Esophagus muscularis mucosa (tissue), 4 donors: Measurements from ENCODE around the gene RPL37A. TPM values are rescaled to one million over a fixed set of nuclear protein-coding genes. Genes with fewer than 3 reads are reported as not detected.

Source experiments
- DNase-seq: peaks from one replicate; pipeline ENCODE4 v3.0.0-alpha.2; 2017; ENCODE audit errors: extremely low spot score
- H3K27ac ChIP-seq, 4 donors: fragments of 200-600 bp; sonication (generic); replicated peaks in 1 of 4; 1 replicate in 3 of 4; 2 replicates in 1 of 4; pipeline ENCODE4 v1.5.1; 2016 to 2019; ENCODE audit warnings: mild to moderate bottlenecking in 1 of 4
- H3K27me3 ChIP-seq, 4 donors: fragments of 200-600 bp; sonication (generic); one replicate each; pipeline versions ENCODE4 v1.5.1 to v1.6.0; 2016 to 2019
- H3K36me3 ChIP-seq, 4 donors: fragments of 200-600 bp; sonication (generic); one replicate each; pipeline ENCODE4 v1.5.1; 2016 to 2019
- H3K4me1 ChIP-seq, 4 donors: fragments of 200-600 bp; sonication (generic); one replicate each; pipeline ENCODE4 v1.5.1; 2016 to 2019
- H3K4me3 ChIP-seq, 4 donors: fragments of 200-600 bp; sonication (generic); 1 replicate in 2 of 4; 2 replicates in 2 of 4; pipeline ENCODE4 v1.5.1; 2016 to 2019; ENCODE audit warnings: mild to moderate bottlenecking in 4 of 4, moderate library complexity in 1 of 4
- H3K9me3 ChIP-seq, 4 donors: fragments of 200-600 bp; sonication (generic); 1 replicate in 3 of 4; 2 replicates in 1 of 4; pipeline ENCODE4 v1.5.1; 2016 to 2019
- EP300 ChIP-seq: sonication (generic); formaldehyde crosslinking; IDR thresholded peaks from one replicate; pipeline ENCODE4 v1.6.1; 2017; ENCODE audit warnings: antibody characterized with exemption
- POLR2A ChIP-seq: fragments of 450-650 bp; IDR thresholded peaks from one replicate; pipeline ENCODE4 v1.6.1; 2017; ENCODE audit warnings: antibody characterized with exemption, moderate library complexity, mild to moderate bottlenecking, low read depth
- POLR2AphosphoS5 ChIP-seq, 2 donors: sonication (generic); formaldehyde crosslinking; IDR thresholded peaks; one replicate each; pipeline ENCODE4 v1.6.1; 2017; ENCODE audit warnings: antibody characterized with exemption in 2 of 2
- WGBS: methylation state at CpG from one replicate; pipeline ENCODE4 v1.1.5; 2018; 5-methylcytosine and 5-hydroxymethylcytosine counted together
- intact Hi-C: fragments of 100-400 bp; cut with DNase I; formaldehyde crosslinking; loops from one replicate; pipeline ENCODE4 v1.15.1; 2023
- total RNA-seq, 4 donors: library from RNA; depleted of rRNA; stranded (reverse); fragments of >200 nt; gene quantifications; one replicate each; pipeline versions ENCODE4 v1.1.0 to v1.2.1, GENCODE V29; 2016
- TF ChIP-seq, protein P1 (sequence below), 3 experiments: fragments of 200-600 bp in 2 of 3; fragments of 450-650 bp in 1 of 3; sonication (generic) in 2 of 3; IDR thresholded peaks; one replicate each; pipeline ENCODE4 v1.5.1; 2017 to 2019; ENCODE audit warnings: antibody characterized with exemption in 3 of 3, mild to moderate bottlenecking in 2 of 3, moderate library complexity in 1 of 3

Gene RPL37A
- total RNA-seq, 4 donors from 2014 or later, result 1,371 to 1,915 (median 1,581) TPM

DNA sequence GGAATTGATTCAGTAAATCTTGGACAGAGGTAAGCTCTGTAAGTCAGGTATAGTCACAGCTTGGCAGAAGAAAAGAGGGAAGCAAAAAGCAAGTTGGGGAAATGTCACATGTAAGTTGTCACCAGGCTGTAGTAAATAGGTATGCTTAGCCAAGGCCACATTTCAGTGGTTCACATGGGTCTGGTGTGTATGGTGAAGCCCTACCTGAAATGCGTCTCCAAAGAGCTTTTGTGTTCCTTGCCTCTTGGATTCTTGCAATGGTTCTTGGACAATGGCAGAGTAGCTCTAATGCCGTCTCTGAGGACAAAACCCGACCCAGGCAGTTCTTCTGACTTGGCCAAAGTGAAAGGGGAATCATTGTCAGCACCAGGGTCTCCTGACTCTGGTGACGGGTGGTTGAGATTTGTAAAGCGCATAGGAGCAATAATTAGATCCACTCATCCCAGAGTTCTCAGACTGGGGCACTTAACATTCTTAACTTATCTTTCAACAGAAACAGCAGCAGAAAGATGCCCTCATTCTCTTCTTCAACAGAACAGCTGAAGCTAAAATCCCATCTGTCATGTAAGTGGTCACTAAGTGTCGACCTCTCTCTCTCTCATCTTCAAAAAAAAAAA, 34.4 kb upstream of the RPL37A start:
- intact Hi-C loops, result no loop called here
- Histone ChIP-seq H3K36me3 (peaks cover 6 to 42% (median 15%) of the 10 kb centered on the region in 4 donors), H3K4me1 (no peaks in the 10 kb centered on the region), H3K4me3 (no peak overlapping the region), H3K27ac (no peak overlapping the region), H3K27me3 (no peaks in the 10 kb centered on the region), H3K9me3 (no peaks in the 10 kb centered on the region)
- no peak for DNase-seq
- WGBS, result 97% methylated on average over 6 of the region's 6 CpGs
- no peak for TF ChIP-seq POLR2A
- TF ChIP-seq, protein P1, sequence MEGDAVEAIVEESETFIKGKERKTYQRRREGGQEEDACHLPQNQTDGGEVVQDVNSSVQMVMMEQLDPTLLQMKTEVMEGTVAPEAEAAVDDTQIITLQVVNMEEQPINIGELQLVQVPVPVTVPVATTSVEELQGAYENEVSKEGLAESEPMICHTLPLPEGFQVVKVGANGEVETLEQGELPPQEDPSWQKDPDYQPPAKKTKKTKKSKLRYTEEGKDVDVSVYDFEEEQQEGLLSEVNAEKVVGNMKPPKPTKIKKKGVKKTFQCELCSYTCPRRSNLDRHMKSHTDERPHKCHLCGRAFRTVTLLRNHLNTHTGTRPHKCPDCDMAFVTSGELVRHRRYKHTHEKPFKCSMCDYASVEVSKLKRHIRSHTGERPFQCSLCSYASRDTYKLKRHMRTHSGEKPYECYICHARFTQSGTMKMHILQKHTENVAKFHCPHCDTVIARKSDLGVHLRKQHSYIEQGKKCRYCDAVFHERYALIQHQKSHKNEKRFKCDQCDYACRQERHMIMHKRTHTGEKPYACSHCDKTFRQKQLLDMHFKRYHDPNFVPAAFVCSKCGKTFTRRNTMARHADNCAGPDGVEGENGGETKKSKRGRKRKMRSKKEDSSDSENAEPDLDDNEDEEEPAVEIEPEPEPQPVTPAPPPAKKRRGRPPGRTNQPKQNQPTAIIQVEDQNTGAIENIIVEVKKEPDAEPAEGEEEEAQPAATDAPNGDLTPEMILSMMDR (IDR thresholded peaks at IDR 0.05), result no peak
- TF ChIP-seq EP300, result no peak
- no peak for TF ChIP-seq POLR2AphosphoS5 (IDR thresholded peaks at IDR 0.05)

DNA sequence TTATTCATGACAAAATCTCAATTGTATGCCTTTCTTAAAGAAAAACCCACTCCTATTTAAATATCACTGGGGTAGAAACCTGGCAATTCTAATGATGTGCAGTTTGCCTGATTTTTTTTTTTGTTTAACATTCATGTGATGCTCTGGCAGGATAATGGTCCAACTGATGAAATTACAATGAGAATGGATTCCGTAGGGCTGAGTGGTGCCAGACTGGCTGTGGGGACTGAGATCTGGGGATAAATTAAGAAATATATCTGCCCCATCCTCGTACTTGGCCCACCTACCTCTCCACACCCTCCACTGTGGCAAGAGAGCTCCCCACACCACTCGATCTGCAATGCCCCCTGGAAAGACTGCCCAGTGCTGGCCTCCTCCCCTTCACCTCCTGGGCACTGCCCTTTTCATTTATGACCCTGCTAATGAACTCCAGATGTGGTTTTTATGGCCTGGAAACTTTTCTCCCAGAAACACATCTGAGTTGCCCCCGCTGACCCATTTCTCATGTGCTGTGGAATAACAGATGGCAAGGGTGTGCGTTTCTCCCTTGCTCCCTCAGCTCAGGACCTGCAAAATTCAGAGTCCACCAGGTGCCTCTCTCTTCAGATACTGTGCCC, 33.0 kb upstream of the RPL37A start:
- H3K27me3 ChIP-seq, result no peaks in the 10 kb centered on the region
- peaks cover 6 to 57% (median 20%) of the 10 kb centered on the region in 4 donors for H3K36me3 ChIP-seq
- WGBS, result 83% methylated on average over 5 of the region's 5 CpGs
- DNase-seq, result no peak
- H3K4me1 ChIP-seq, result no peaks in the 10 kb centered on the region
- TF ChIP-seq, protein P1 (IDR thresholded peaks at IDR 0.05), result no peak
- TF ChIP-seq POLR2A (no peak), POLR2AphosphoS5 (IDR thresholded peaks at IDR 0.05) (no peak), EP300 (no peak)
- intact Hi-C loops, result no loop called here
- H3K27ac ChIP-seq, result no peak overlapping the region
- no peaks in the 10 kb centered on the region for H3K9me3 ChIP-seq
- no peak overlapping the region for H3K4me3 ChIP-seq

DNA sequence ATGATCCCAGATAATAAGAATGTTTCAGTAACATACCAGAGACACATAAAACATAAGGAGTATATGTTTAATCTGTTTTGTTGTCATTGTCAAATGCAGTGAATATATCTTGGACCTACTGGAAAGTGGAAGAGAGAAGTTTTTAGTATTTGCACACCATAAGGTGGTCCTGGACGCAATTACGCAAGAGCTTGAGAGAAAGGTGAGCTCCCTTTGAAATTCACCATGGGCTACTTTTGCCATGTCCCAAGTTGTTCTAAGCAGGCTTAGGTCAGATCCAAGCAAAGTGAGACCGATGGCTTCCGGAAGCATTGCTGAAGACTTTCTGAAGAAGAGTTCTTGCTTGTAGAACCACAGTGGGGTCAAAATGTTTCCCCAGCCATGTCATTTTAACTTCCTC, 30.8 kb upstream of the RPL37A start:
- H3K9me3 ChIP-seq, result no peaks in the 10 kb centered on the region
- H3K4me3 ChIP-seq, result no peak overlapping the region
- peaks cover 6 to 72% (median 31%) of the 10 kb centered on the region in 4 donors for H3K36me3 ChIP-seq
- 86% methylated on average over 4 of the region's 4 CpGs for WGBS
- TF ChIP-seq POLR2A (no peak), EP300 (no peak)
- intact Hi-C loops, result no loop called here
- H3K27ac ChIP-seq, result no peak overlapping the region
- no peaks in the 10 kb centered on the region for H3K27me3 ChIP-seq
- no peaks in the 10 kb centered on the region for H3K4me1 ChIP-seq
- no peak for DNase-seq

- Histone ChIP-seq H3K9me3 (no peaks in the 10 kb centered on the region), H3K36me3 (peaks cover 5 to 79% (median 28%) of the 10 kb centered on the region in 4 donors), H3K27ac (no peak overlapping the region), H3K27me3 (no peaks in the 10 kb centered on the region), H3K4me3 (no peak overlapping the region), H3K4me1 (no peaks in the 10 kb centered on the region)
- DNase-seq, result no peak
- TF ChIP-seq POLR2A, result no peak
- no peak for TF ChIP-seq EP300
- no peak for TF ChIP-seq POLR2AphosphoS5 (IDR thresholded peaks at IDR 0.05)
- TF ChIP-seq, protein P1 (IDR thresholded peaks at IDR 0.05), result no peak
- intact Hi-C loops, result no loop called here
Observed at GRCh38 chr2:216469661-216470060, 29.0 kb upstream of the RPL37A start.

- no peaks in the 10 kb centered on the region for H3K27me3 ChIP-seq
- DNase-seq, result no peak
- no peak for TF ChIP-seq POLR2A
- TF ChIP-seq, protein P1 (IDR thresholded peaks at IDR 0.05), result no peak
- TF ChIP-seq EP300, result no peak
- no peak for TF ChIP-seq POLR2AphosphoS5 (IDR thresholded peaks at IDR 0.05)
- H3K4me3 ChIP-seq, result no peak overlapping the region
- WGBS, result 90% methylated on average over 3 of the region's 3 CpGs
- H3K4me1 ChIP-seq, result no peaks in the 10 kb centered on the region
- intact Hi-C loops, result no loop called here
- no peak overlapping the region for H3K27ac ChIP-seq
- no peaks in the 10 kb centered on the region for H3K9me3 ChIP-seq
- peaks cover 25 to 83% (median 49%) of the 10 kb centered on the region in 4 donors for H3K36me3 ChIP-seq
Observed at GRCh38 chr2:216473187-216473586, 25.5 kb upstream of the RPL37A start.
